SK-N-SH (cell line): Measurements from ENCODE around the gene TJP1.

Experiments
- CHD2 ChIP-seq: fragments of 150-350 bp; IDR thresholded peaks from 2 replicates; pipeline ENCODE4 v1.6.1; 2018; ENCODE audit warnings: low read length; ENCODE audit not compliant: partially characterized antibody
- MEF2A ChIP-seq: IDR thresholded peaks from 2 replicates; pipeline ENCODE4 v1.4.0; 2012; ENCODE audit warnings: low read depth, borderline replicate concordance
- MXI1 ChIP-seq: IDR thresholded peaks from 2 replicates; pipeline ENCODE4 v1.6.1; 2012; ENCODE audit warnings: mild to moderate bottlenecking, low read depth, low read length, improper control_type of control experiment
- NFIC ChIP-seq: IDR thresholded peaks from 2 replicates; pipeline ENCODE4 v1.4.0; 2012; ENCODE audit warnings: borderline replicate concordance
- NRF1 ChIP-seq: IDR thresholded peaks from 2 replicates; pipeline ENCODE4 v1.6.1; 2012; ENCODE audit warnings: low read depth, mild to moderate bottlenecking, low read length
- RAD21 ChIP-seq: IDR thresholded peaks from 2 replicates; pipeline ENCODE4 v1.6.1; 2012; ENCODE audit warnings: mild to moderate bottlenecking, low read length
- RXRA ChIP-seq: IDR thresholded peaks from 2 replicates; pipeline ENCODE4 v1.4.0; 2012; ENCODE audit warnings: low read depth, mild to moderate bottlenecking, borderline replicate concordance
- SMC3 ChIP-seq: IDR thresholded peaks from 2 replicates; pipeline ENCODE4 v1.6.1; 2012; ENCODE audit warnings: low read depth, low read length, improper control_type of control experiment
- TAF1 ChIP-seq: IDR thresholded peaks from 2 replicates; pipeline ENCODE4 v1.6.1; 2012; ENCODE audit warnings: low read depth, mild to moderate bottlenecking, low read length, moderate library complexity, borderline replicate concordance
- TF ChIP-seq, protein P1 (sequence below): fragments of 200-600 bp; sonication (generic); IDR thresholded peaks from 2 replicates; pipeline ENCODE4 v1.6.1; 2017; ENCODE audit warnings: antibody characterized with exemption, mild to moderate bottlenecking, moderate library complexity
- TF ChIP-seq, protein P2 (sequence below): IDR thresholded peaks from 2 replicates; pipeline ENCODE4 v1.4.0; 2012; ENCODE audit warnings: low read depth
- TF ChIP-seq, protein P3 (sequence below): IDR thresholded peaks from 2 replicates; pipeline ENCODE4 v1.4.0; 2012; ENCODE audit warnings: low read depth, borderline replicate concordance

DNA sequence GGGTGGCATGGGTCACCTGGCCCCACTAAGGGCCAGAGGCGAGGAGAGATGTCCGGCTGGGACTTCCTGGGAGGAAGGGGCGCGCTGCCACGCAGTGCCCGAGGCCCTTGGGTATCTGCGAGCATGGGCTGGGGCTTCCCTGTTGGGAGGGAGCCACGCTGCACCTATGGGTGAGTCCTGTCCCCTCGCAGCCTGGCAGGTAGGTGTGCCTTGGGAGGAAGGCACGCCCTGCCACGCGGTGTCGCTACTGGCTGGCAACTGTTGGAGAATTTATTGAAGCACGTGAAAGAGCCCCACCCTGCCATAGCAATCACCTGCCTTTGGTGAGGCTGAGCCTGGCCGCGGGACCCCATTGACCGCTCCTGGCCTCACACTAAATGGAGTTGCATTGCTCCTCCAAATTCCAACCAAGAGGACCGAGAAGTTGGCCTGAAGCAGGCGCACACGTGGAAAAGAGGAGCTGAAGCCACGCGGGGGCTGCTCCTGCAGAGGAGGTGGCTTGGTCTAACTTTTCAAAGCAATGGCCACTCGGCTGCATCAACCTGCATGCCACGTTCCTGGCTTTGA lies 134.2 kb downstream of the TJP1 start:
- TF ChIP-seq MXI1 (no peak), TAF1 (no peak), RAD21 (no peak), RXRA (no peak), SMC3 (no peak), NRF1 (no peak), MEF2A (no peak), NFIC (no peak), CHD2 (no peak)
- TF ChIP-seq, protein P1, sequence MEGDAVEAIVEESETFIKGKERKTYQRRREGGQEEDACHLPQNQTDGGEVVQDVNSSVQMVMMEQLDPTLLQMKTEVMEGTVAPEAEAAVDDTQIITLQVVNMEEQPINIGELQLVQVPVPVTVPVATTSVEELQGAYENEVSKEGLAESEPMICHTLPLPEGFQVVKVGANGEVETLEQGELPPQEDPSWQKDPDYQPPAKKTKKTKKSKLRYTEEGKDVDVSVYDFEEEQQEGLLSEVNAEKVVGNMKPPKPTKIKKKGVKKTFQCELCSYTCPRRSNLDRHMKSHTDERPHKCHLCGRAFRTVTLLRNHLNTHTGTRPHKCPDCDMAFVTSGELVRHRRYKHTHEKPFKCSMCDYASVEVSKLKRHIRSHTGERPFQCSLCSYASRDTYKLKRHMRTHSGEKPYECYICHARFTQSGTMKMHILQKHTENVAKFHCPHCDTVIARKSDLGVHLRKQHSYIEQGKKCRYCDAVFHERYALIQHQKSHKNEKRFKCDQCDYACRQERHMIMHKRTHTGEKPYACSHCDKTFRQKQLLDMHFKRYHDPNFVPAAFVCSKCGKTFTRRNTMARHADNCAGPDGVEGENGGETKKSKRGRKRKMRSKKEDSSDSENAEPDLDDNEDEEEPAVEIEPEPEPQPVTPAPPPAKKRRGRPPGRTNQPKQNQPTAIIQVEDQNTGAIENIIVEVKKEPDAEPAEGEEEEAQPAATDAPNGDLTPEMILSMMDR = no peak
- TF ChIP-seq, protein P2, sequence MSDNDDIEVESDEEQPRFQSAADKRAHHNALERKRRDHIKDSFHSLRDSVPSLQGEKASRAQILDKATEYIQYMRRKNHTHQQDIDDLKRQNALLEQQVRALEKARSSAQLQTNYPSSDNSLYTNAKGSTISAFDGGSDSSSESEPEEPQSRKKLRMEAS = no peak
- TF ChIP-seq, protein P3, sequence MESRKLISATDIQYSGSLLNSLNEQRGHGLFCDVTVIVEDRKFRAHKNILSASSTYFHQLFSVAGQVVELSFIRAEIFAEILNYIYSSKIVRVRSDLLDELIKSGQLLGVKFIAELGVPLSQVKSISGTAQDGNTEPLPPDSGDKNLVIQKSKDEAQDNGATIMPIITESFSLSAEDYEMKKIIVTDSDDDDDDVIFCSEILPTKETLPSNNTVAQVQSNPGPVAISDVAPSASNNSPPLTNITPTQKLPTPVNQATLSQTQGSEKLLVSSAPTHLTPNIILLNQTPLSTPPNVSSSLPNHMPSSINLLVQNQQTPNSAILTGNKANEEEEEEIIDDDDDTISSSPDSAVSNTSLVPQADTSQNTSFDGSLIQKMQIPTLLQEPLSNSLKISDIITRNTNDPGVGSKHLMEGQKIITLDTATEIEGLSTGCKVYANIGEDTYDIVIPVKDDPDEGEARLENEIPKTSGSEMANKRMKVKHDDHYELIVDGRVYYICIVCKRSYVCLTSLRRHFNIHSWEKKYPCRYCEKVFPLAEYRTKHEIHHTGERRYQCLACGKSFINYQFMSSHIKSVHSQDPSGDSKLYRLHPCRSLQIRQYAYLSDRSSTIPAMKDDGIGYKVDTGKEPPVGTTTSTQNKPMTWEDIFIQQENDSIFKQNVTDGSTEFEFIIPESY = no peak
